K562 (cell line): ENCODE data around the gene RSPH3. TPM values are rescaled to one million over a fixed set of nuclear protein-coding genes. Genes with fewer than 3 reads are reported as not detected.

Source experiments
- ATAC-seq: fragments of 200-7000 bp; cut with Tn5 transposase; 3 replicates; pipeline ENCODE4 v1.9.1; 2020; ENCODE audit warnings: moderate library complexity
- BruUV-seq: library from RNA; stranded (reverse); fragments of 400-500 nt; replicated peaks from 2 replicates; lab custom pipeline; 2021; lab: Mats Ljungman, UMichigan
- CTCF ChIA-PET: fragments of 300-600 bp; formaldehyde crosslinking; extraction: SDS; loops from one replicate; lab custom pipeline; 2021; ENCODE audit warnings: low intra/inter-chr PET ratio; lab: Yijun Ruan, JAX
- POLR2A ChIA-PET: fragments of 300-600, 350-650 bp; sonication (Branson Sonifier 250); formaldehyde crosslinking; extraction: SDS; loops from one replicate; lab custom pipeline; 2021; ENCODE audit warnings: antibody characterized with exemption, inconsistent platforms; lab: Yijun Ruan, JAX
- DNase-seq, 4 experiments: peaks; one replicate each; pipeline versions ENCODE4 v3.0.0 to v3.0.0-alpha.2; 2011 to 2018; ENCODE audit warnings: low spot score in 3 of 4, mixed read lengths in 3 of 4; ENCODE audit errors: extremely low read depth in 1 of 4
- FAIRE-seq: peaks from 2 replicates; lab custom pipeline; 2011; peaks lifted over from hg19 to GRCh38; lab: Jason Lieb, UNC
- H2AFZ ChIP-seq: 2 replicates; pipeline ENCODE4 v1.6.0; 2011; ENCODE audit warnings: low read depth, low read length, control low read depth, inconsistent platforms
- H3K27ac ChIP-seq: fragments of 200-600 bp; 3 replicates; pipeline ENCODE4 v1.8.0; 2011; ENCODE audit warnings: low read depth, mild to moderate bottlenecking, control low read depth, inconsistent platforms, low read length, moderate library complexity, mixed read lengths; ENCODE audit errors: extremely low read depth
- H3K27me3 ChIP-seq, 2 experiments: fragments of 300-600 bp in 1 of 2; 2 replicates in 1 of 2; 3 replicates in 1 of 2; pipeline versions ENCODE4 v1.6.0 to v1.8.0; 2011; ENCODE audit warnings: inconsistent platforms in 2 of 2, low read length in 2 of 2, mild to moderate bottlenecking in 1 of 2, mixed read lengths in 1 of 2, moderate library complexity in 1 of 2; ENCODE audit not compliant: control insufficient read depth in 2 of 2, insufficient read depth in 2 of 2
- H3K36me3 ChIP-seq: fragments of 300-600 bp; 3 replicates; pipeline ENCODE4 v1.8.0; 2011; ENCODE audit warnings: mild to moderate bottlenecking, low read length, inconsistent platforms; ENCODE audit not compliant: control insufficient read depth, insufficient read depth
- H3K4me1 ChIP-seq, 2 experiments: fragments of 200-600 bp in 1 of 2; replicated peaks in 1 of 2; 2 replicates in 1 of 2; 3 replicates in 1 of 2; pipeline versions ENCODE4 v1.5.1 to v1.8.0; 2011; ENCODE audit warnings: inconsistent platforms in 2 of 2, low read length in 2 of 2, mild to moderate bottlenecking in 1 of 2, mixed read lengths in 1 of 2, moderate library complexity in 1 of 2; ENCODE audit not compliant: control insufficient read depth in 2 of 2, insufficient read depth in 2 of 2
- H3K4me2 ChIP-seq: 2 replicates; pipeline ENCODE4 v1.6.1; 2011; ENCODE audit warnings: low read length, control low read depth, inconsistent platforms, mixed read lengths; ENCODE audit not compliant: insufficient read depth
- H3K4me3 ChIP-seq: fragments of 200-600 bp; sonication (generic), shearing (Covaris generic); 2 replicates; pipeline ENCODE4 v1.5.1; 2016; ENCODE audit warnings: control low read depth, inconsistent platforms
- H3K79me2 ChIP-seq: fragments of 200-600 bp; 3 replicates; pipeline ENCODE4 v1.8.0; 2011; ENCODE audit warnings: low read length, inconsistent platforms; ENCODE audit not compliant: control insufficient read depth, insufficient read depth
- H3K9ac ChIP-seq, 2 experiments: 2 replicates each; pipeline versions ENCODE4 v1.6.0 to v1.6.1; 2011; ENCODE audit warnings: low read depth in 2 of 2, low read length in 2 of 2, control low read depth in 1 of 2, inconsistent platforms in 1 of 2, mild to moderate bottlenecking in 1 of 2, mixed read lengths in 1 of 2; ENCODE audit not compliant: insufficient read depth in 1 of 2
- H3K9me1 ChIP-seq: one replicate; pipeline ENCODE4 v1.6.0; 2011; ENCODE audit warnings: inconsistent platforms, mild to moderate bottlenecking, low read length, moderate library complexity; ENCODE audit not compliant: control insufficient read depth, insufficient read depth
- H3K9me3 ChIP-seq: replicated peaks from 2 replicates; pipeline ENCODE4 v1.5.1; 2011; ENCODE audit warnings: low read depth, low read length, inconsistent platforms; ENCODE audit not compliant: control insufficient read depth, insufficient read depth
- H4K20me1 ChIP-seq: replicated peaks from 2 replicates; pipeline ENCODE4 v1.6.1; 2011; ENCODE audit warnings: low read length, inconsistent platforms, mixed read lengths; ENCODE audit not compliant: control insufficient read depth, insufficient read depth
- ADNP ChIP-seq: fragments of 200-800 bp; sonication (Bioruptor generic); IDR thresholded peaks from 2 replicates; pipeline ENCODE4 v1.6.1; 2016; ENCODE audit warnings: missing genetic modification characterization, missing compliant biosample characterization
- CTBP1 ChIP-seq: fragments of 450-650 bp; IDR thresholded peaks from 2 replicates; pipeline ENCODE4 v1.6.1; 2016; ENCODE audit warnings: borderline replicate concordance
- GTF2F1 ChIP-seq: IDR thresholded peaks from 2 replicates; pipeline ENCODE4 v1.6.1; 2011; ENCODE audit warnings: low read depth, low read length, improper control_type of control experiment
- HMGN3 ChIP-seq: IDR thresholded peaks from 2 replicates; pipeline ENCODE4 v1.6.1; 2011; ENCODE audit warnings: borderline replicate concordance, low read depth, mild to moderate bottlenecking, mixed read lengths, low read length; ENCODE audit not compliant: insufficient read length; ENCODE audit errors: extremely low read depth
- SLC30A9 ChIP-seq: fragments of 250-450 bp; sonication (Bioruptor Pico); IDR thresholded peaks from 2 replicates; pipeline ENCODE4 v1.8.0; 2022; ENCODE audit warnings: mild to moderate bottlenecking, moderate library complexity
- SMARCE1 ChIP-seq: fragments of 450-650 bp; IDR thresholded peaks from 2 replicates; pipeline ENCODE4 v1.7.1; 2016; ENCODE audit warnings: mild to moderate bottlenecking
- ZBTB7A ChIP-seq: IDR thresholded peaks from 2 replicates; pipeline ENCODE4 v1.6.1; 2011; ENCODE audit warnings: low read depth, mild to moderate bottlenecking, low read length, moderate library complexity, borderline replicate concordance; ENCODE audit not compliant: control insufficient read depth
- ZNF212 ChIP-seq: fragments of 450-650 bp; formaldehyde crosslinking; IDR thresholded peaks from 2 replicates; pipeline ENCODE4 v1.4.0; 2020; ENCODE audit warnings: mild to moderate bottlenecking
- ZNF644 ChIP-seq: fragments of 200-800 bp; sonication (Bioruptor generic); IDR thresholded peaks from 2 replicates; pipeline ENCODE4 v1.6.1; 2016; ENCODE audit warnings: low read depth, missing genetic modification characterization, missing compliant biosample characterization
- WGBS: fragments of 100-300 bp; shearing (Covaris generic); methylation state at CpG from one replicate; pipeline ENCODE4 v1.1.6; 2016; ENCODE audit warnings: low coverage, mixed read lengths; ENCODE audit not compliant: insufficient coverage; ENCODE audit errors: missing lambda C conversion rate; 5-methylcytosine and 5-hydroxymethylcytosine counted together
- in situ Hi-C: fragments of 300-500 bp; cut with MboI; formaldehyde crosslinking; loops from 4 replicates; pipeline ENCODE4 v1.15.0; 2018; ENCODE audit warnings: inconsistent platforms, mixed read lengths
- intact Hi-C: fragments of 100-400 bp; cut with micrococcal nuclease; formaldehyde crosslinking; loops from 2 replicates; pipeline ENCODE4 v1.14.2; 2022
- polyA plus RNA-seq, 8 experiments: library from polyadenylated mRNA; depleted of rRNA in 4 of 8; stranded (reverse) in 5 of 8; unstranded in 3 of 8; fragments of >200 nt; fragmentation: Nextera tagmentation in 2 of 8; fragmentation: Illumina TruSeq in 1 of 8; extraction: Ambion mirVana in 2 of 8; extraction: Trizol in 1 of 8; gene quantifications; 2 replicates each; pipeline versions ENCODE4 v1.2.1 to v1.2.3, GENCODE V29; 2011 to 2014; ENCODE audit warnings: inconsistent platforms in 1 of 8, missing spikeins in 1 of 8
- total RNA-seq, 7 experiments: library from RNA; depleted of rRNA in 6 of 7; stranded (reverse); fragments of >200 nt in 6 of 7; fragmentation: Illumina TruSeq in 2 of 7; extraction: Trizol in 2 of 7; gene quantifications; 2 replicates each; pipeline versions ENCODE4 v1.2.1 to v1.2.3, GENCODE V29; 2011 to 2021; ENCODE audit warnings: low replicate concordance in 1 of 7
- TF ChIP-seq, protein P1 (sequence below): sonication (generic); formaldehyde crosslinking; IDR thresholded peaks from 2 replicates; pipeline ENCODE4 v1.8.1; 2023; ENCODE audit warnings: mild to moderate bottlenecking, missing genetic modification reagents
- TF ChIP-seq, protein P2 (sequence below): fragments of 250-450 bp; sonication (Bioruptor Pico); IDR thresholded peaks from 2 replicates; pipeline ENCODE4 v1.8.0; 2022; ENCODE audit warnings: moderate library complexity, mild to moderate bottlenecking, inconsistent platforms
- TF ChIP-seq, protein P3 (sequence below), 2 experiments: fragments of 250-450 bp in 1 of 2; fragments of 450-650 bp in 1 of 2; sonication (Bioruptor Pico) in 1 of 2; IDR thresholded peaks; 2 replicates each; pipeline versions ENCODE4 v1.6.1 to v1.8.0; 2016 to 2021; ENCODE audit warnings: mild to moderate bottlenecking in 2 of 2, moderate library complexity in 2 of 2, missing compliant biosample characterization in 1 of 2, missing genetic modification characterization in 1 of 2

Gene RSPH3
- total and polyA plus RNA-seq, 9 of the 15 experiments (the other 6 are each of a cell fraction or from before 2014, with no cell fraction given): 0.52 to 2.9 (median 1.5) TPM

DNA sequence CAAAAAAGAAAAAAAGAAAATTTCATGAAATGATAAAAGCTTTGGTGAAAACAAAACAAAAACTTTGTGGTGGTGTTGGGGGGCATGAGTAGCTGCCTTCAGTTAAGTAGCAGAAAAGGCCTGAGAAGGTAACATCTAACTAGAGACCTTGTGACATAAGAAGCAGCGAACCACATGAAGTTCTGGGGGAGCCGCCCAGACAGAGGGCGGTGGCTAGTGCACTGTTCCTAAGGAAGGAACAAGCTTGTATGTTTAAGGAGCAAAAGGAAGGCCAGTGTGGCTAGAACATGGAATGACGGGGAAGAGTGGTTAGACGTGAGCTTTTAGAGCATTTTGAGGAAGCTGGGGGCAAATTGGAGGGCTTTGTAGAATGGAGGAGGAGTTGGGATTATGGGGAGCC, 7.5 kb upstream of the RSPH3 start:
- BruUV-seq: no TSS peak

More for the DNA sequence above, 7.5 kb upstream of the RSPH3 start:
- no peak overlapping the region for H3K27ac ChIP-seq
- no peaks in the 10 kb centered on the region for H3K79me2 ChIP-seq
- ChIA-PET POLR2A (interaction anchor here (0.9 to 1.2 kb wide), 3 partner anchors 20 to 190 kb away, joined by 3 read pairs; no protein-coding TSS in a partner anchor), CTCF (interaction anchor here (0.6 to 1.1 kb wide), 3 partner anchors 32 to 787 kb away, joined by 3 to 11 read pairs (median 3); no protein-coding TSS in a partner anchor)
- FAIRE-seq (no peak), ATAC-seq (peak; percentile 54)
- no peaks in the 10 kb centered on the region for H3K36me3 ChIP-seq
- H3K9ac ChIP-seq: no peak overlapping the region
- in situ Hi-C loops: no loop called here
- 11% methylated on average over 5 of the region's 5 CpGs for WGBS
- peaks cover 7 to 9% of the 10 kb centered on the region in 2 experiments; a peak in 3 of 5 replicates for H3K4me1 ChIP-seq
- H4K20me1 ChIP-seq: no peaks in the 10 kb centered on the region
- H2AFZ ChIP-seq: no peak overlapping the region
- no peaks in the 10 kb centered on the region for H3K9me3 ChIP-seq
- no peak overlapping the region for H3K4me3 ChIP-seq
- TF ChIP-seq CTBP1 (no peak), ZNF212 (CRISPR knock-in tag) (no peak), ADNP (tag) (no peak), ZBTB7A (no peak), ZNF644 (tag) (no peak), HMGN3 (no peak), GTF2F1 (no peak), SLC30A9 (no peak), SMARCE1 (no peak)
- TF ChIP-seq, protein P1, sequence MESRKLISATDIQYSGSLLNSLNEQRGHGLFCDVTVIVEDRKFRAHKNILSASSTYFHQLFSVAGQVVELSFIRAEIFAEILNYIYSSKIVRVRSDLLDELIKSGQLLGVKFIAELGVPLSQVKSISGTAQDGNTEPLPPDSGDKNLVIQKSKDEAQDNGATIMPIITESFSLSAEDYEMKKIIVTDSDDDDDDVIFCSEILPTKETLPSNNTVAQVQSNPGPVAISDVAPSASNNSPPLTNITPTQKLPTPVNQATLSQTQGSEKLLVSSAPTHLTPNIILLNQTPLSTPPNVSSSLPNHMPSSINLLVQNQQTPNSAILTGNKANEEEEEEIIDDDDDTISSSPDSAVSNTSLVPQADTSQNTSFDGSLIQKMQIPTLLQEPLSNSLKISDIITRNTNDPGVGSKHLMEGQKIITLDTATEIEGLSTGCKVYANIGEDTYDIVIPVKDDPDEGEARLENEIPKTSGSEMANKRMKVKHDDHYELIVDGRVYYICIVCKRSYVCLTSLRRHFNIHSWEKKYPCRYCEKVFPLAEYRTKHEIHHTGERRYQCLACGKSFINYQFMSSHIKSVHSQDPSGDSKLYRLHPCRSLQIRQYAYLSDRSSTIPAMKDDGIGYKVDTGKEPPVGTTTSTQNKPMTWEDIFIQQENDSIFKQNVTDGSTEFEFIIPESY (CRISPR knock-in tag): no peak
- TF ChIP-seq, protein P2, sequence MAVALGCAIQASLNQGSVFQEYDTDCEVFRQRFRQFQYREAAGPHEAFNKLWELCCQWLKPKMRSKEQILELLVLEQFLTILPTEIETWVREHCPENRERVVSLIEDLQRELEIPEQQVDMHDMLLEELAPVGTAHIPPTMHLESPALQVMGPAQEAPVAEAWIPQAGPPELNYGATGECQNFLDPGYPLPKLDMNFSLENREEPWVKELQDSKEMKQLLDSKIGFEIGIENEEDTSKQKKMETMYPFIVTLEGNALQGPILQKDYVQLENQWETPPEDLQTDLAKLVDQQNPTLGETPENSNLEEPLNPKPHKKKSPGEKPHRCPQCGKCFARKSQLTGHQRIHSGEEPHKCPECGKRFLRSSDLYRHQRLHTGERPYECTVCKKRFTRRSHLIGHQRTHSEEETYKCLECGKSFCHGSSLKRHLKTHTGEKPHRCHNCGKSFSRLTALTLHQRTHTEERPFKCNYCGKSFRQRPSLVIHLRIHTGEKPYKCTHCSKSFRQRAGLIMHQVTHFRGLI (CRISPR knock-in tag): no peak
- TF ChIP-seq, protein P3, sequence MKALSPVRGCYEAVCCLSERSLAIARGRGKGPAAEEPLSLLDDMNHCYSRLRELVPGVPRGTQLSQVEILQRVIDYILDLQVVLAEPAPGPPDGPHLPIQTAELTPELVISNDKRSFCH (CRISPR knock-in tag; IDR thresholded peaks at IDR 0.05): no peak
- TF ChIP-seq, protein P3 (tag; IDR thresholded peaks at IDR 0.05): no peak
- TF ChIP-seq, all 486 proteins: peak for 0
- DNase-seq: no peak
- Histone ChIP-seq H3K4me2 (no peak overlapping the region), H3K9me1 (no peaks in the 10 kb centered on the region), H3K27me3 (peaks cover 15 to 22% of the 10 kb centered on the region in 2 experiments; a peak in 3 of 5 replicates)
- intact Hi-C loops: no loop called here
